NCI-H345 treated with DMSO at 0.1 percent for 48 hours (cell line): Measurements from ENCODE around the gene KLHL4.
"Not testable (repeated sequence)": the region's sequence is repeated elsewhere in the genome, so short reads cannot be mapped to it uniquely, and the experiment has no call there.

ENCODE experiments used
- DNase-seq: peaks from one replicate; lab custom pipeline; 2025; ENCODE audit not compliant: unreplicated experiment; lab: John Stamatoyannopoulos, UW

Gene KLHL4, protein sequence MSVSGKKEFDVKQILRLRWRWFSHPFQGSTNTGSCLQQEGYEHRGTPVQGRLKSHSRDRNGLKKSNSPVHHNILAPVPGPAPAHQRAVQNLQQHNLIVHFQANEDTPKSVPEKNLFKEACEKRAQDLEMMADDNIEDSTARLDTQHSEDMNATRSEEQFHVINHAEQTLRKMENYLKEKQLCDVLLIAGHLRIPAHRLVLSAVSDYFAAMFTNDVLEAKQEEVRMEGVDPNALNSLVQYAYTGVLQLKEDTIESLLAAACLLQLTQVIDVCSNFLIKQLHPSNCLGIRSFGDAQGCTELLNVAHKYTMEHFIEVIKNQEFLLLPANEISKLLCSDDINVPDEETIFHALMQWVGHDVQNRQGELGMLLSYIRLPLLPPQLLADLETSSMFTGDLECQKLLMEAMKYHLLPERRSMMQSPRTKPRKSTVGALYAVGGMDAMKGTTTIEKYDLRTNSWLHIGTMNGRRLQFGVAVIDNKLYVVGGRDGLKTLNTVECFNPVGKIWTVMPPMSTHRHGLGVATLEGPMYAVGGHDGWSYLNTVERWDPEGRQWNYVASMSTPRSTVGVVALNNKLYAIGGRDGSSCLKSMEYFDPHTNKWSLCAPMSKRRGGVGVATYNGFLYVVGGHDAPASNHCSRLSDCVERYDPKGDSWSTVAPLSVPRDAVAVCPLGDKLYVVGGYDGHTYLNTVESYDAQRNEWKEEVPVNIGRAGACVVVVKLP

GRCh38 chrX:87517571-87518141, at the start of gene KLHL4:
Gene KLHL4, plus strand, starts transcription at chrX:87517802. Its CDS starts 92 bp downstream, at chrX:87517894.
- DNase-seq, result no peak

DNA sequence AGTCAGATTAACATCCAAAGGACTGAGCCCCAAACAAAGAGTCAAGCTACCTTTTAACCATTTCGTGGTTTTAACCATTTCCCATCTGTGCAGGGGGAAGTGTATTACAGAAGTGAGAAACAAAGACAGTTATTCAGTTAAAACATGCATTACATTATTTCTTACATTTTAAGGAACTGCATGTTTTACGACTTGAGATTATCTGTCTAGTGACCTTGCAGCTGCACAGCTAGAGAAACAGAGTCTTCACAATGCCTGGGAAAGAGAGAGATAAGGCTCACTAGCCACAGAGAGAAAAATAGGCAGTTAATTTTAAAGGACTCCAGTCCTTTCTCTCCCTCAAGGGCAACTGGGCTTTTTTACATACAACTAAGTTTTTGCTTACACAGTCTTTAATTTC, 48.7 kb upstream of the KLHL4 start:
- DNase-seq, result no peak

- no peak for DNase-seq
Measured at GRCh38 chrX:87475793-87476192, 41.8 kb upstream of the KLHL4 start.

- DNase-seq, result not testable (repeated sequence)
Measured at GRCh38 chrX:87478703-87479102, 38.9 kb upstream of the KLHL4 start.

DNA sequence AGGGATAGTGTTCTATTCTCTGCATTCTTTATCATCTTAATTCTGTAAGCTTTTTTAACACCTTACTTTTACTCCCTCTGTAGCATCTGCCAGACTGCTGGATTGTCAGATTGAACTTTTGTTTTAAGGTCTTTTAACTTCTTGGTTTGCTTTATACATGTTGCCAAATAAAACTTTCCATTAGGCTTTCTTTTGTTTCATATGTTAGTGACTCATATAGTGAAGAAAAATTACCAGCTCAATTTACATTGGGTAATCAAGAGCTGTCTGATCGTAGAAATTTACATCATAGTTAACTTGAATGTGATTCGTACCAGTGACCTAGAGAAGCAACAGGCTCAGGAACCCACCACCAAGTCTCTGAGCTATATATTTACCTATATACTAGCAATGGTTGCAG, 28.5 kb upstream of the KLHL4 start:
- no peak for DNase-seq

DNA sequence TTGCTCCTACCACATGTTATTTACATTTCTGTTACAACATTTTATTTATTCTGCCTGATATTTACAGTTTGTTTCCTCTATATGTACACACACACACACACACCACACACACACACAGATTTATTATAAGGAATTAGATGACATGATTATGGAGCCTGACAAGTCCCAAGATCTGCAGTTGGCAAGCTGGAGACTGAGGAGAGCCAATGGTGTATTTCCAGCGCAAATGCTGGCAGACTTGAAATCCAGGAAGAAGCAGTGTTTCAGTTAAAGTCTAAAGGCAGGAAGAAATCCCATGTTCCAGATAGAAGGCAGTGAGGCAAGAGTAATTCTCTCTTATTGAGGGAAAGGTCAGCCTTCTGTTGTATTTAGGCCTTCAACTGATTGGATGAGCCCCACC, 1.8 kb upstream of the KLHL4 start:
- DNase-seq, result no peak

DNA sequence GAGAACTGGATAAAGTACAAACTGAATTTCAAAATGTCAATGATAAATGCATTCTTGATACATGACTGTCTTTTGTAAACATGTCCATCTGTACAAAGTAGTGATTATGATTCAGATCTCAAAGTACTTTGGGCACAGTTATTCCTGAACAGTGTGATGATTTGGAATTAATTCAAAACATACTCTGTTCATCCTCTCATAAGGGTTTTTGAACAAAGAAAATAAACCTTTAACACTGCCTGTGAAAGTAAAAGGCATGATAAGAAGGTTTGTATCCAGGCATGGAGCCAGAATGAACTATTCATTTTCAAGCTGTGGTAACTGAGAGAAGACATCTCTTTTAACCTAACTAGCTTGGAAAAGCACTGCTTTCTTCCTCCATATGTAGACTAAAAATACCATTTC, 883 bp upstream of the KLHL4 start:
- DNase-seq, result no peak

GRCh38 chrX:87518504-87518903, 902 bp downstream of the KLHL4 start:
- no peak for DNase-seq

- no peak for DNase-seq
Measured at GRCh38 chrX:87525771-87526229, 8.2 kb downstream of the KLHL4 start.

- DNase-seq, result no peak
Measured at GRCh38 chrX:87526281-87526680, 8.7 kb downstream of the KLHL4 start.

DNA sequence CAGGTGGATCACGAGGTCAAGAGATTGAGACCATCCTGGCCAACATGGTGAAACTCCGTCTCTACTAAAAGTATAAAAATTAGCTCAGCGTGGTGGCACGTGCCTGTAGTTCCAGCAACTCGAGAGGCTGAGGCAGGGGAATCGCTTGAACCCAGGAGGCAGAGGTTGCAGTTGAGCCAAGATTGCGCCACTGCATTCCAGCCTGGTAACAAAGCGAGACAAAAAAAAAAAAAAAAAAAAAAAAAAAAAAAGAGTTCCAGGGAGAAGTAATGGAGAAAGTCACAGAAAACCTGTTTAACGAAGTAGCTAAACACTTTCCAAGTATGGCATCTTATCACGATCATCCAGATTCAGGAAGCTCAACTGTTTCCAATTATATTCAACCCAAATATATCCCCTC, 10.9 kb downstream of the KLHL4 start:
- no peak for DNase-seq

- DNase-seq, result no peak
Measured at GRCh38 chrX:87571964-87572363, 54.4 kb downstream of the KLHL4 start.

DNA sequence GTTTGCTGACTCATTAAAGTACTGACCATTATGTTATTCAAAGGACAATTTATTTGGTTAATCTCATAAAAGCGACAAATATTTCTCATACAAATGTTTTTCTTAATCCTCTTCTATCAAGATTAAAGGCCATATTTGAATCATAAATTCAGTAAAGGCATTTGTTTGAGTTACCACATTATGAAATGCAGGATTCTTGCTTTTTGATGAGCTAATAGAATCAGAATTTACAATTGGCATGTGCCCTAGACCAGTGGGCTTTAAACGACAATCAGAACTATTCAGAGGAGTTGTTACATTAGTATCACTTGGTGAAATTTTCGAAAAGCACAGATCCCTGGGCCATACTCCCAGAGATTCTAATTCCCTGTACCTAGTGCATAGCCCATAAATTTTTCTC, 55.3 kb downstream of the KLHL4 start:
- DNase-seq, result no peak

- no peak for DNase-seq
Measured at GRCh38 chrX:87578978-87579377, 61.4 kb downstream of the KLHL4 start.

GRCh38 chrX:87580862-87581261, 63.3 kb downstream of the KLHL4 start:
- no peak for DNase-seq

DNA sequence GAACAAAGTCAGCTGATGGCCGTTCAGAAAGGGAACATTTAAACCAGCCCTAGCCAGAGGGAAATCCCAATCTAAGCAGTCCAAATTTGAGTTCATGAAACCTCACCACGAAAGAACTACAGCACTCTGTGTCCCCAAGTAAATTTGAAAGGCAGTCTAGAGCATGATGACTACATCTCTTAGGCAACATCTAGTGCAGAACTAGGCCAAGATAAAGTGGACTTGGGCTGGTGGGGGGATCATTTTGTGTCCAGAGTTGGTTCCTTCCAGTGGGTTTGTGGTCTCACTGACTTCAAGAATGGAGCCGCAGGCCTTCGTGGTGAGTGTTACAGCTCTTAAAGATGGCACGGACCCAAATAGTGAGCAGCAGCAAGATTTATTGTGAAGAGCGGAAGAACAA, 64.9 kb downstream of the KLHL4 start:
- DNase-seq, result no peak

GRCh38 chrX:87583679-87584078, 66.1 kb downstream of the KLHL4 start:
- DNase-seq, result no peak

- no peak for DNase-seq
Measured at GRCh38 chrX:87616371-87616770, 98.8 kb downstream of the KLHL4 start.

DNA sequence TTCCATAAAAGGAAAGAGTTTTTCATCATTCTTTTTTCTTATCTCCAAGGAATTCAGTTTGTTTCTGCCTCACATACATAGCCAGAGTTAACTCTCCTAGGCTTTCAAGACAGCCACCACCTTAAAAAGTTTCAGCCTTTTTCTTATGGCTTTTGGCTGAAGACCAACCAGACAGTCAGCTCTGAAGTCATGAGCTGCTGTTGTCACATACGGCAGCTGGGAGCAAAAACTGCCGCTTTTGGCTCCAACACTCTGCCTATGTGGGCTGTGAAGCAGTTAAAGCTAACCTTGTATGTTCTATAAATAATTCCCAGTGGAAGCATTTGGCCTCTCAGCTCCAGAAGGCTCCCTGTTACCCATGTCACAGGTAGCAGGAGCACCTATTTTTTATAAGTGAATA, 104.1 kb downstream of the KLHL4 start:
- no peak for DNase-seq

- no peak for DNase-seq
Measured at GRCh38 chrX:87626996-87627395, 109.4 kb downstream of the KLHL4 start.

DNA sequence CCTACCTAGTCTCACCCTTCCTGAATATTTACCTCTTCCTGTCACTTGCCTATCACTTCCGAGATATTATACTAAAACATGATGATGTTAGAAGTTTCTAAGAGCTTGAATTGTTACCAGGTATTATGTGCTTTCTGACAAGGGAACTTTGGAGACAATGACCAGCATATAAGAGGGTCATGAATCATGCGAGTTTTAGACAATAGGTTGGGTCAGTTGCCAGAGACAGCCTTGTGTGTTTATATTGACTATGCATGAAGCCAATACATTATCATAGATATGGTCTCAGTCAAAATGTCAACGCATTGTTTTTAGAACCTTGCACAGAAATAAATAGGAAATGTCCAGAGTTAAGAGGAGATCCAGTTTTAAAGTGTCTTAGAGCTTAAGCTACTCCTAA, 116.8 kb downstream of the KLHL4 start:
- no peak for DNase-seq

DNA sequence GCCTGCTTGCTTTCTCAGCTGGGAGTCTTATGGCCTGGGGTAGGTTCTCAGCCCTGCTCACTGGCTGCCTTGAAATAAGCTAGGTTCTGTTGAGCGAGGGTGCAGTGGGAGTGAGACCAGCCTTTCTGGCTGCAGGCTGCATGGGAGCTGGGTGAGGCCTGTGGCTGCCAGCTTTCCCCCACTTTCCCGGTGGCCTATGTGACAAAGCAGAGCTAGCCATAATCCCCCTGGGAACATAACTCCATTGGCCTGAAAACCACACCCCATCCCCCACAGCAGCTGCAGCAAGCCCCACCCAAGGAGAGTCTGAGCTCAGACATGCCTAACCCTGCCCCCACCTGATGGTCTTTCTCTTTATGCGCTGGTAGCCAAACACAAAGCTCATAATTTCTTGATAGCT, 118.9 kb downstream of the KLHL4 start:
- DNase-seq, result no peak
